Liver (tissue), 9 donors: ENCODE measurements around the gene TMCC2. TPM values are rescaled to one million over a fixed set of nuclear protein-coding genes. Genes with fewer than 3 reads are reported as not detected.

ENCODE experiments used
- DNase-seq: peaks from one replicate; pipeline ENCODE4 v3.0.0-alpha.2; 2017; ENCODE audit warnings: low spot score
- H3K27ac ChIP-seq, 2 donors: one replicate each; pipeline ENCODE4 v1.7.0; 2013; ENCODE audit warnings: inconsistent platforms in 2 of 2, low read length in 2 of 2, control low read depth in 1 of 2, low read depth in 1 of 2, mild to moderate bottlenecking in 1 of 2
- H3K27me3 ChIP-seq, 4 donors: one replicate each; pipeline versions ENCODE4 v1.6.1 to v1.7.0; 2013; ENCODE audit warnings: low read length in 3 of 4, inconsistent platforms in 1 of 4, mild to moderate bottlenecking in 1 of 4, moderate library complexity in 1 of 4; ENCODE audit not compliant: control insufficient read depth in 4 of 4, insufficient read depth in 4 of 4
- H3K36me3 ChIP-seq, 4 donors: one replicate each; pipeline versions ENCODE4 v1.6.1 to v1.7.0; 2013; ENCODE audit warnings: low read length in 3 of 4, mild to moderate bottlenecking in 3 of 4, low read depth in 1 of 4, moderate library complexity in 1 of 4; ENCODE audit not compliant: control insufficient read depth in 4 of 4, insufficient read depth in 3 of 4
- H3K4me1 ChIP-seq, 4 donors: one replicate each; pipeline versions ENCODE4 v1.6.1 to v1.7.0; 2013; ENCODE audit warnings: low read length in 3 of 4, mild to moderate bottlenecking in 3 of 4, moderate library complexity in 1 of 4; ENCODE audit not compliant: control insufficient read depth in 4 of 4, insufficient read depth in 4 of 4
- H3K4me3 ChIP-seq, 3 donors: one replicate each; pipeline versions ENCODE4 v1.6.1 to v1.7.0; 2013; ENCODE audit warnings: low read length in 3 of 3, control low read depth in 1 of 3, low read depth in 1 of 3, mild to moderate bottlenecking in 1 of 3
- H3K9ac ChIP-seq, 2 donors: one replicate each; pipeline ENCODE4 v1.7.0; 2013; ENCODE audit warnings: low read length in 2 of 2, mild to moderate bottlenecking in 2 of 2, moderate library complexity in 2 of 2, control low read depth in 1 of 2, low read depth in 1 of 2
- H3K9me3 ChIP-seq, 4 donors: one replicate each; pipeline versions ENCODE4 v1.6.1 to v1.7.0; 2013; ENCODE audit warnings: low read length in 3 of 4; ENCODE audit not compliant: control insufficient read depth in 4 of 4
- EGR1 ChIP-seq, 2 donors: IDR thresholded peaks; 2 replicates each; pipeline ENCODE4 v1.6.1; 2016 to 2018; ENCODE audit warnings: antibody characterized with exemption in 2 of 2, low read depth in 2 of 2
- FOXA1 ChIP-seq: IDR thresholded peaks from 2 replicates; pipeline ENCODE4 v1.6.1; 2016; ENCODE audit warnings: antibody characterized with exemption
- FOXA2 ChIP-seq: IDR thresholded peaks from 2 replicates; pipeline ENCODE4 v1.6.1; 2016; ENCODE audit warnings: antibody characterized with exemption
- GABPA ChIP-seq, 2 donors: IDR thresholded peaks in 1 of 2; conservative IDR thresholded peaks in 1 of 2; 2 replicates each; pipeline ENCODE4 v1.6.1; 2016; ENCODE audit warnings: antibody characterized with exemption in 2 of 2, mild to moderate bottlenecking in 1 of 2, moderate library complexity in 1 of 2
- HNF4A ChIP-seq, 2 donors: conservative IDR thresholded peaks; 2 replicates each; pipeline ENCODE4 v1.6.1; 2016; ENCODE audit warnings: antibody characterized with exemption in 2 of 2, mild to moderate bottlenecking in 2 of 2
- HNF4G ChIP-seq: IDR thresholded peaks from 2 replicates; pipeline ENCODE4 v1.6.1; 2016; ENCODE audit warnings: antibody characterized with exemption
- JUND ChIP-seq, 2 donors: IDR thresholded peaks; 2 replicates each; pipeline ENCODE4 v1.6.1; 2016; ENCODE audit warnings: antibody characterized with exemption in 2 of 2
- NR2F2 ChIP-seq: IDR thresholded peaks from 2 replicates; pipeline ENCODE4 v1.6.1; 2016; ENCODE audit warnings: antibody characterized with exemption
- RAD21 ChIP-seq, 2 donors: IDR thresholded peaks; 2 replicates each; pipeline ENCODE4 v1.6.1; 2016; ENCODE audit warnings: antibody characterized with exemption in 2 of 2, mild to moderate bottlenecking in 2 of 2
- RXRA ChIP-seq, 2 donors: IDR thresholded peaks; 2 replicates each; pipeline ENCODE4 v1.6.1; 2017 to 2018; ENCODE audit warnings: antibody characterized with exemption in 2 of 2, mild to moderate bottlenecking in 1 of 2
- SP1 ChIP-seq: IDR thresholded peaks from 2 replicates; pipeline ENCODE4 v1.6.1; 2018; ENCODE audit warnings: antibody characterized with exemption, mild to moderate bottlenecking
- TAF1 ChIP-seq: conservative IDR thresholded peaks from 2 replicates; pipeline ENCODE4 v1.6.1; 2016; ENCODE audit warnings: antibody characterized with exemption, mild to moderate bottlenecking
- YY1 ChIP-seq: IDR thresholded peaks from 2 replicates; pipeline ENCODE4 v1.6.1; 2016; ENCODE audit warnings: antibody characterized with exemption, mild to moderate bottlenecking
- WGBS: extraction: QIAGEN DNeasy Blood & Tissue Kit; methylation state at CpG from one replicate; pipeline ENCODE4 v1.1.7; 2013; 5-methylcytosine and 5-hydroxymethylcytosine counted together
- polyA plus RNA-seq, 2 donors: library from polyadenylated mRNA; stranded (reverse) in 1 of 2; unstranded in 1 of 2; fragments of 200-250 nt in 1 of 2; fragments of >200 nt in 1 of 2; fragmentation: Nextera tagmentation in 1 of 2; extraction: Ambion mirVana in 1 of 2; gene quantifications; one replicate each; pipeline versions ENCODE4 v1.2.1 to v1.2.3, GENCODE V29; 2013 to 2015
- total RNA-seq, 2 donors: library from RNA; depleted of rRNA; stranded (reverse); fragments of >200 nt; gene quantifications; one replicate each; pipeline ENCODE4 v1.2.3, GENCODE V29; 2014
- TF ChIP-seq, protein P1 (sequence below): fragments of 150-350 bp; IDR thresholded peaks from 2 replicates; pipeline ENCODE4 v1.5.1; 2017; ENCODE audit warnings: improper control_type of control experiment, low read depth, low read length; ENCODE audit not compliant: missing input control
- TF ChIP-seq, protein P2 (sequence below): IDR thresholded peaks from 2 replicates; pipeline ENCODE4 v1.6.1; 2016; ENCODE audit warnings: antibody characterized with exemption
- TF ChIP-seq, protein P3 (sequence below): IDR thresholded peaks from 2 replicates; pipeline ENCODE4 v1.6.1; 2016; ENCODE audit warnings: antibody characterized with exemption
- TF ChIP-seq, protein P4 (sequence below): IDR thresholded peaks from 2 replicates; pipeline ENCODE4 v1.6.1; 2016; ENCODE audit warnings: antibody characterized with exemption, mild to moderate bottlenecking
- TF ChIP-seq, protein P5 (sequence below): IDR thresholded peaks from 2 replicates; pipeline ENCODE4 v1.6.1; 2016; ENCODE audit warnings: antibody characterized with exemption
- donor health status: healthy.
- donor health status: healthy.
- donor health status: healthy.
- donor health status: healthy.
- donor health status: healthy.

TMCC2 gene
- total and polyA plus RNA-seq, 4 donors = 0.06 to 452 (median 0.21) TPM

DNA sequence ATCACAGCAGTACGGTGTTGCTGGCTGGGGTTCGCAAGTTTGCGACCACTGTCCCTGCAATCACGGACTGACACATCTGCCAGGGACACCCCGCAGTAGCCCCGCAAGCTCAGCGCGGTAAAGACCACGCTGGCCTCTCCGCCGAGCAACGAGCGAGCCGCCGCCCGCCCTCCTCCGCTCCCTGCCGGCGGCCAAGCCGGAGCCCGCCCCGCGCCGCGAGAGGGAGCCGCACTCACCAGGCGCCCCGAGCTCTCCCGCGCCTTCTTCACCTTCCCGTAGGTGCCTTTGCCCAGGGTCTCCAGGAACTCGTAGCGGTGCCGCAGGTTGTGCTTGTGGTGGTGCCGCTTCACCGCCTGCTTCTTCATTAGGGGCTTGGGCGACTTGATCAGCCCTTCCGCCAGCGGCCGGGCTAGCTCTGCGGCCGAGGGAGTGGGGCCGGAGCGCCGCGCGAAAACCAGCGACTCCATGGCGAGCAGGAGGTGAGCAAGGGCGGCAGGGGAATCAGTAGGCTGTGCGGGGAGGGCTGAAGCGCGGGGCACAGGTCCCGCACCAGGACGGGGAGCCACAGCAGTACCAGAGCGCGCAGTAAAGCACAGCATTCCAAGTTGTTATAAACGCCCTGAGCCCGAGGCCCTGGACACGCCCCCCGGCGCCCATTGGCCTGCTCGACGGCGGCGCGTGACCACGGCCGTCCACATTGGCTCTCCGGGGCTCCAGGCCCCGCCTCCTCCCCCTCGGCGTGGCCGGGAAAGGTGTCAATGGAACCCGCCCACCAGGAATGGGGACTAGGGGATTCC lies 93.6 kb downstream of the TMCC2 start, which contains the start of gene NUAK2:
Gene NUAK2 (minus strand): TSS at position 584 of the 797 bp plus-strand sequence. CDS start 117 bp downstream, at position 467.
- WGBS = under 1% methylated on average over 75 of the region's 75 CpGs
- DNase-seq = peak; percentile 85
- H3K4me1 ChIP-seq = peaks cover 17 to 54% (median 42%) of the 10 kb centered on the region in 4 donors

More for the DNA sequence above, 93.6 kb downstream of the TMCC2 start, which contains the start of gene NUAK2:
- peak within 1 kb of the TSS; percentile 60 for H3K9ac ChIP-seq
- no peaks in the 10 kb centered on the region for H3K27me3 ChIP-seq
- peak within 1 kb of the TSS; percentile 67 to 84 (median 78) for H3K4me3 ChIP-seq
- peak within 1 kb of the TSS; percentile 89 to 92 for H3K27ac ChIP-seq
- H3K9me3 ChIP-seq = no peaks in the 10 kb centered on the region
- H3K36me3 ChIP-seq = no peaks in the 10 kb centered on the region
- TF ChIP-seq HNF4A (conservative IDR thresholded peaks at IDR 0.05) (no peak), SP1 (peak; percentile 81), FOXA2 (no peak), HNF4G (no peak), NR2F2 (no peak), TAF1 (peak; percentile 50), JUND (IDR thresholded peaks at IDR 0.05) (no peak), FOXA1 (no peak), RAD21 (IDR thresholded peaks at IDR 0.05) (no peak), YY1 (peak; percentile 82), EGR1 (IDR thresholded peaks at IDR 0.05; ENCODE audit: low read depth in 2 of 2) (no peak), GABPA (IDR thresholded peaks at IDR 0.05 in 1 of 2, conservative IDR thresholded peaks at IDR 0.05 in 1 of 2) (no peak), RXRA (IDR thresholded peaks at IDR 0.05) (no peak)
- TF ChIP-seq, protein P1, sequence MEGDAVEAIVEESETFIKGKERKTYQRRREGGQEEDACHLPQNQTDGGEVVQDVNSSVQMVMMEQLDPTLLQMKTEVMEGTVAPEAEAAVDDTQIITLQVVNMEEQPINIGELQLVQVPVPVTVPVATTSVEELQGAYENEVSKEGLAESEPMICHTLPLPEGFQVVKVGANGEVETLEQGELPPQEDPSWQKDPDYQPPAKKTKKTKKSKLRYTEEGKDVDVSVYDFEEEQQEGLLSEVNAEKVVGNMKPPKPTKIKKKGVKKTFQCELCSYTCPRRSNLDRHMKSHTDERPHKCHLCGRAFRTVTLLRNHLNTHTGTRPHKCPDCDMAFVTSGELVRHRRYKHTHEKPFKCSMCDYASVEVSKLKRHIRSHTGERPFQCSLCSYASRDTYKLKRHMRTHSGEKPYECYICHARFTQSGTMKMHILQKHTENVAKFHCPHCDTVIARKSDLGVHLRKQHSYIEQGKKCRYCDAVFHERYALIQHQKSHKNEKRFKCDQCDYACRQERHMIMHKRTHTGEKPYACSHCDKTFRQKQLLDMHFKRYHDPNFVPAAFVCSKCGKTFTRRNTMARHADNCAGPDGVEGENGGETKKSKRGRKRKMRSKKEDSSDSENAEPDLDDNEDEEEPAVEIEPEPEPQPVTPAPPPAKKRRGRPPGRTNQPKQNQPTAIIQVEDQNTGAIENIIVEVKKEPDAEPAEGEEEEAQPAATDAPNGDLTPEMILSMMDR = no peak
- TF ChIP-seq, protein P2, sequence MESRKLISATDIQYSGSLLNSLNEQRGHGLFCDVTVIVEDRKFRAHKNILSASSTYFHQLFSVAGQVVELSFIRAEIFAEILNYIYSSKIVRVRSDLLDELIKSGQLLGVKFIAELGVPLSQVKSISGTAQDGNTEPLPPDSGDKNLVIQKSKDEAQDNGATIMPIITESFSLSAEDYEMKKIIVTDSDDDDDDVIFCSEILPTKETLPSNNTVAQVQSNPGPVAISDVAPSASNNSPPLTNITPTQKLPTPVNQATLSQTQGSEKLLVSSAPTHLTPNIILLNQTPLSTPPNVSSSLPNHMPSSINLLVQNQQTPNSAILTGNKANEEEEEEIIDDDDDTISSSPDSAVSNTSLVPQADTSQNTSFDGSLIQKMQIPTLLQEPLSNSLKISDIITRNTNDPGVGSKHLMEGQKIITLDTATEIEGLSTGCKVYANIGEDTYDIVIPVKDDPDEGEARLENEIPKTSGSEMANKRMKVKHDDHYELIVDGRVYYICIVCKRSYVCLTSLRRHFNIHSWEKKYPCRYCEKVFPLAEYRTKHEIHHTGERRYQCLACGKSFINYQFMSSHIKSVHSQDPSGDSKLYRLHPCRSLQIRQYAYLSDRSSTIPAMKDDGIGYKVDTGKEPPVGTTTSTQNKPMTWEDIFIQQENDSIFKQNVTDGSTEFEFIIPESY = no peak
- TF ChIP-seq, protein P3, sequence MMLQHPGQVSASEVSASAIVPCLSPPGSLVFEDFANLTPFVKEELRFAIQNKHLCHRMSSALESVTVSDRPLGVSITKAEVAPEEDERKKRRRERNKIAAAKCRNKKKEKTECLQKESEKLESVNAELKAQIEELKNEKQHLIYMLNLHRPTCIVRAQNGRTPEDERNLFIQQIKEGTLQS = no peak
- TF ChIP-seq, protein P4, sequence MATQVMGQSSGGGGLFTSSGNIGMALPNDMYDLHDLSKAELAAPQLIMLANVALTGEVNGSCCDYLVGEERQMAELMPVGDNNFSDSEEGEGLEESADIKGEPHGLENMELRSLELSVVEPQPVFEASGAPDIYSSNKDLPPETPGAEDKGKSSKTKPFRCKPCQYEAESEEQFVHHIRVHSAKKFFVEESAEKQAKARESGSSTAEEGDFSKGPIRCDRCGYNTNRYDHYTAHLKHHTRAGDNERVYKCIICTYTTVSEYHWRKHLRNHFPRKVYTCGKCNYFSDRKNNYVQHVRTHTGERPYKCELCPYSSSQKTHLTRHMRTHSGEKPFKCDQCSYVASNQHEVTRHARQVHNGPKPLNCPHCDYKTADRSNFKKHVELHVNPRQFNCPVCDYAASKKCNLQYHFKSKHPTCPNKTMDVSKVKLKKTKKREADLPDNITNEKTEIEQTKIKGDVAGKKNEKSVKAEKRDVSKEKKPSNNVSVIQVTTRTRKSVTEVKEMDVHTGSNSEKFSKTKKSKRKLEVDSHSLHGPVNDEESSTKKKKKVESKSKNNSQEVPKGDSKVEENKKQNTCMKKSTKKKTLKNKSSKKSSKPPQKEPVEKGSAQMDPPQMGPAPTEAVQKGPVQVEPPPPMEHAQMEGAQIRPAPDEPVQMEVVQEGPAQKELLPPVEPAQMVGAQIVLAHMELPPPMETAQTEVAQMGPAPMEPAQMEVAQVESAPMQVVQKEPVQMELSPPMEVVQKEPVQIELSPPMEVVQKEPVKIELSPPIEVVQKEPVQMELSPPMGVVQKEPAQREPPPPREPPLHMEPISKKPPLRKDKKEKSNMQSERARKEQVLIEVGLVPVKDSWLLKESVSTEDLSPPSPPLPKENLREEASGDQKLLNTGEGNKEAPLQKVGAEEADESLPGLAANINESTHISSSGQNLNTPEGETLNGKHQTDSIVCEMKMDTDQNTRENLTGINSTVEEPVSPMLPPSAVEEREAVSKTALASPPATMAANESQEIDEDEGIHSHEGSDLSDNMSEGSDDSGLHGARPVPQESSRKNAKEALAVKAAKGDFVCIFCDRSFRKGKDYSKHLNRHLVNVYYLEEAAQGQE = peak; percentile 85
- TF ChIP-seq, protein P5, sequence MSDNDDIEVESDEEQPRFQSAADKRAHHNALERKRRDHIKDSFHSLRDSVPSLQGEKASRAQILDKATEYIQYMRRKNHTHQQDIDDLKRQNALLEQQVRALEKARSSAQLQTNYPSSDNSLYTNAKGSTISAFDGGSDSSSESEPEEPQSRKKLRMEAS = no peak
